ENCODE measurements around the gene CHD5. TPM values are rescaled to one million over a fixed set of nuclear protein-coding genes. Genes with fewer than 3 reads are reported as not detected.

The CHD5 gene
- total RNA-seq, 6 experiments from 2014 or later, result not detected

DNA sequence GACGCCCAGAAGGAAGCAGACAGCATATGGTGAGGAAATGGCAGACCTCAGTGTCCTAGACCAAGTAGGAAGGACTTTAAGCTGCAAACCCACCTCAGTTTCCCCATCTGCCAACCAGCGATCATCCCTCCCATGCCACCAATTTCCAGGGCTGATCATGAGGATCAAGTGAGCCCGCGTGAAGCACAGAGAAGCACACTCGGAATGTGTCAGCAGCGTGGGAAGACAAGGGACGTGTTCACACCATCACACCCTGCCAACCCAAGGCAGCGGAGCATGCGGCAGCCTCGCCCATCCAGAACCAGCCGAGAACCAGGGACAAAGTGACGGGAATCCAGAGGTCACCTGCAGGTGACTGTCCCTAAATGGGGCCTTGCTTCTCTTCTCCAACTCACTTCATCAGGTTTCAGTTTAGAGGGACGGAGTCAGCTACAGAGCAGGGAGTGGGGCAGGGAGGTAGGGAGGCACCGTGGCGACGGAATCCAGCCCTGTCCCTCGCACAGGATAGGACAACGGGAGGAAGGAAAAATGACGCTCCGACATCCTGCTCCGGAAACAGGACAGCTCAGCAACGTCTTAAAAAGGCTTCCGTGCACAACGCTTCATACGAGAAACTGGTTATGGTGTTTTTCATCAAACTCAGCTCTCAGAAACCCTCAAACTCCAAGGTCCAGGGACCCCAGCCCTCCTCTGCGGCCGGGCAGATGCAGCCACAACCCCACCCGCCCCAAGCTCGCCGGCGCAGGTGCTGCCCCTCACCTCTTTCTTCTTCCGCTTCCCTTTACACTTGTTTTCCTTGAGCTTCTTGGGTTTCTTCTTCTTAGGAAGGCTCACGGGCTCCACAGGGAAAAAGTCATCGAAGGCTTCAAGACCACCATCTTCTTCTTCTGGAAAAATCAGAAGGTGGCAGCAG is 12.5 kb downstream of the CHD5 start:
- ATAC-seq (peak; percentile 30 to 65 (median 34)), DNase-seq (no peak)
- no peak overlapping the region for H3K4me3 ChIP-seq
- no peaks in the 10 kb centered on the region for H3K4me1 ChIP-seq
- no peak overlapping the region for H3K27ac ChIP-seq
- H3K9me3 ChIP-seq, result no peaks in the 10 kb centered on the region
- TF ChIP-seq POLR2A (IDR thresholded peaks at IDR 0.05), result no peak
- TF ChIP-seq, protein P1, sequence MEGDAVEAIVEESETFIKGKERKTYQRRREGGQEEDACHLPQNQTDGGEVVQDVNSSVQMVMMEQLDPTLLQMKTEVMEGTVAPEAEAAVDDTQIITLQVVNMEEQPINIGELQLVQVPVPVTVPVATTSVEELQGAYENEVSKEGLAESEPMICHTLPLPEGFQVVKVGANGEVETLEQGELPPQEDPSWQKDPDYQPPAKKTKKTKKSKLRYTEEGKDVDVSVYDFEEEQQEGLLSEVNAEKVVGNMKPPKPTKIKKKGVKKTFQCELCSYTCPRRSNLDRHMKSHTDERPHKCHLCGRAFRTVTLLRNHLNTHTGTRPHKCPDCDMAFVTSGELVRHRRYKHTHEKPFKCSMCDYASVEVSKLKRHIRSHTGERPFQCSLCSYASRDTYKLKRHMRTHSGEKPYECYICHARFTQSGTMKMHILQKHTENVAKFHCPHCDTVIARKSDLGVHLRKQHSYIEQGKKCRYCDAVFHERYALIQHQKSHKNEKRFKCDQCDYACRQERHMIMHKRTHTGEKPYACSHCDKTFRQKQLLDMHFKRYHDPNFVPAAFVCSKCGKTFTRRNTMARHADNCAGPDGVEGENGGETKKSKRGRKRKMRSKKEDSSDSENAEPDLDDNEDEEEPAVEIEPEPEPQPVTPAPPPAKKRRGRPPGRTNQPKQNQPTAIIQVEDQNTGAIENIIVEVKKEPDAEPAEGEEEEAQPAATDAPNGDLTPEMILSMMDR (IDR thresholded peaks at IDR 0.05), result no peak
- H3K27me3 ChIP-seq, result no peaks in the 10 kb centered on the region
- H3K36me3 ChIP-seq, result no peaks in the 10 kb centered on the region
- 54% methylated on average over 28 of the region's 34 CpGs for WGBS (ENCODE audit: insufficient coverage, low coverage, low lambda C conversion rate, missing lambda C conversion rate)
- intact Hi-C loops (cut with DNase I), result no loop called here

DNA sequence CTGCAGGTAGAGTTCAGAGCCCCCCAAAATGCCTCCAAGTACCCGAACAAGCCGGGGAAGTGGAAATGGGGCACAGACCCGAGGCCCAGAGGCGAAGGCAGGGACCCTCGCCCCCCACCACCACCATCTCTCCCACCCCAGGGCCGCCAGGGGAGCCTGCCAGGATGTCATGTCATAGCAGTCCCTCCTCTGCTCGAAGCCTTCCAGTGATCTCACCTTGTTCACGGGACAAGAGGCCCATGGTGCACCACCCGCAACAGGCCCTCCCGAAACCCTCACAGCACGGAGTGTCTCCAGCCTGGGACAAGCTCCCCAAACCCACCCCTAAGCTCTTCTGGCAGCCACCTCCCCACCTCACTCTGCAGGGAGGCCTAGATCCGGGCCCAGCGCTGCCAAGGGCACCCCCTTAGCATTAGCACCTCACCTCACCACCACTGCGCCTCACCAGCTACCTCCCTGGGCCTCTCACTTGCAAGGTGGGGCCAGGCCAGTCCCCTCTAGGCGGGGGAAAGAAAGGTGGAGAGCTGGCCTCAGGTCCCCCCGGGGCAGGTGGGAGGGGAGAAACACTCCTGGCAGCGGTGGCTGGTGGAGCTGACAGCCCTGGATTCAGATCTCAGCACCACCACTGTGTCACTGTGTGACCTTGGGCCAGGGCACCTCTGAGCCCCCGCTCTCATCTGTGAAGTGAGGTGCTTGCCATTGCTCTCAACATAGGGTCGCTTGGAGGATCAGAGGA is 13.3 kb downstream of the CHD5 start:
- TF ChIP-seq, protein P1 (IDR thresholded peaks at IDR 0.05), result no peak
- TF ChIP-seq POLR2A (IDR thresholded peaks at IDR 0.05), result no peak
- H3K4me1 ChIP-seq, result no peaks in the 10 kb centered on the region
- no peaks in the 10 kb centered on the region for H3K36me3 ChIP-seq
- no peaks in the 10 kb centered on the region for H3K27me3 ChIP-seq
- ATAC-seq (no peak), DNase-seq (no peak)
- no peak overlapping the region for H3K27ac ChIP-seq
- 100% methylated on average over 1 of the region's 19 CpGs for WGBS (ENCODE audit: insufficient coverage, low coverage, low lambda C conversion rate, missing lambda C conversion rate)
- intact Hi-C loops (cut with DNase I), result no loop called here
- no peaks in the 10 kb centered on the region for H3K9me3 ChIP-seq
- H3K4me3 ChIP-seq, result no peak overlapping the region

DNA sequence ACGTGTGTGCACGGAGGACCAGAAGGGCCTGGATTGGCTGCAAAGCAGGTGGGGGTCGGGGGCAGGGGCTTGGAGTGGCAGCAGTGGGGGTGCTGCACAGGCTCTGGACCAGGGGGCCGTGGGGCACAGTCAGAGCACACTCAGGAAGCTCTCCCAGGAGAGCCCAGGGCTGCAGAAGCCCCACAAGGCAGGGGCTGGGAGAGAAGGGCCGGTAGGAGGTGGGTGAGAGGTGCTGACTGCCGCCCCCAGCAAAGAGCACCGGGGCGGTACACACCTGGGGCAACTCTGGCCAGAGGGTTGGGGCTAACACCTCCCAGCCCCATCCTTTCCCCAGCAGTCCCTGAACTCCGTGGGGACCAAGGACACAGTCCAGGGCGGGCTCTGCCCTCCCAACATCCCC is 13.9 kb downstream of the CHD5 start:
- WGBS (ENCODE audit: insufficient coverage, low coverage, low lambda C conversion rate, missing lambda C conversion rate), result no CpG with 5 or more reads among the region's 10 CpGs

DNA sequence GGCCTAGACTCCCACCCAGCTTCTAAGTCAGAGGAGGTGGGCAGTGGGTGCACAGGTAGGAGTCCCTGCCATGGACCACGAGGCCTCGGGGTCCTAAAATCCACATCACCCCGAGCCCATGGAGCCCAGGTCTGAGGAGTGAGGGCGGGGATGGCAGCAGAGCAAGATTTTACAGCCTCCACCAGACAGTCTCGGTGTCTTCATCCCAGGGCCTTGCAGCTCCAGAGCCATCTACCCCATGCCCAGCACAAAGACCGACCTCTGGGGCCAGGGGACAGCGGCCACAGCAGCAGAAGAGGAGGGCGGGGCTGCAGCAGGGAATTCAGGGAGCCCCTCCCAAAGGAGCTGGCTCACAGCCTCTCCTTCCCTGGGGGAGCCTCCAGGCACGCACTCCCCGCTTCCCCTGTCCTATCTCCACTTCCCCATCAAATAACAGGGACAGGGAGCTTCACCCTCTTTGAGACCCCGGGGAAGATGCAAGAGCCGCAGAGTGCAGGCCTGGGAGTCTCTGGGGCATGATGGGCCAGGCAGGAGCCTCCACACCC is 14.6 kb downstream of the CHD5 start:
- Histone ChIP-seq H3K4me1 (no peaks in the 10 kb centered on the region), H3K36me3 (no peaks in the 10 kb centered on the region), H3K27ac (no peak overlapping the region), H3K27me3 (no peaks in the 10 kb centered on the region), H3K4me3 (no peak overlapping the region), H3K9me3 (no peaks in the 10 kb centered on the region)
- TF ChIP-seq, protein P1 (IDR thresholded peaks at IDR 0.05), result no peak
- no peak for TF ChIP-seq POLR2A (IDR thresholded peaks at IDR 0.05)
- intact Hi-C loops (cut with DNase I), result no loop called here
- no peak for DNase-seq
- ATAC-seq, result no peak
- no CpG with 5 or more reads among the region's 12 CpGs for WGBS (ENCODE audit: insufficient coverage, low coverage, low lambda C conversion rate, missing lambda C conversion rate)

More for the DNA sequence above, 13.9 kb downstream of the CHD5 start:
- TF ChIP-seq POLR2A (IDR thresholded peaks at IDR 0.05), result no peak
- TF ChIP-seq, protein P1 (IDR thresholded peaks at IDR 0.05), result no peak
- Histone ChIP-seq H3K27me3 (no peaks in the 10 kb centered on the region), H3K4me1 (no peaks in the 10 kb centered on the region), H3K4me3 (no peak overlapping the region), H3K27ac (no peak overlapping the region), H3K9me3 (no peaks in the 10 kb centered on the region), H3K36me3 (no peaks in the 10 kb centered on the region)
- intact Hi-C loops (cut with DNase I), result no loop called here
- DNase-seq, result no peak
- no peak for ATAC-seq
